NCI-H524 treated with DMSO at 0.1 percent for 48 hours (cell line): ENCODE measurements around the gene LDHB.
"Not testable (repeated sequence)": the region's sequence is repeated elsewhere in the genome, so short reads cannot be mapped to it uniquely, and the experiment has no call there.

Source experiments
- DNase-seq: peaks from one replicate; lab custom pipeline; 2025; lab: John Stamatoyannopoulos, UW

LDHB gene

DNA sequence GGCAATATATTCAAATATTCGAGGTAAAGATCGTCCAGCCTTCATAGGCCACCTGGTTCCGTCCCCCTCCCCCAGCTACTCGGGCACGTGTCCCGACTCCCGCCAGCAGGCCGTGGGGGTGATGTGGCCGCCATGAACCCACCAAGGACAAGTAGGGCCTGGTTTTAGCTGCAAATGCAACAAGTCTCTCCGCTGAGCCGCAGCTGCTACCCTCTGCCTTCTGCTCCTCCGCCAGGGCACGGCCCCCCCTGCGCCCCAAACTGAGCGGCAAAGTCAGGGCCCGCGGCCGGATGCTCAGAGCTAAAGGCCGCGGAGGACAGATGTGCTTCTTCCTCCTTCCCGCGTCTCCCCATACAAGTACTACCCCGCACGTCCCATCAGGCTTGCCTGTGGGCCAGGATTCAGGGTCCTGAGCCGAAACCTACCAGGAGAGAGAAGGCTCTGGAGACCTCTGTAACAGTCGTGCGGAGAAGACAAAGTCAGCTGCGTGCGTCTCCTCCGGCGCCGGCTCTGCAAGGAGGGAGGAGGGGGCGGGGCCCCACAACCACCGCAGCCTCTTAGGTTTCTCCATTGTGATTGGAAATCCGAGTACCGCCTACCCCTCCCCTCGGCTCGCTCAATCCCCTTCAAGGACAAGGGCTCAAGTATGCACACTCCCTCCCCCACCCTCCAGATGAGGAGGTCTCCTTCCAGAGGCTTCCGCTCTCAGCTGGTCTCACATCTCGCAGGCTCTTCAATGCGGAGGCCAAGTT lies at the start of gene LDHB:
Gene LDHB (minus strand): TSS at position 517 of the 752 bp plus-strand sequence. CDS start 3,171 bp downstream, outside the sequence.
- peak; percentile 75 for DNase-seq

DNA sequence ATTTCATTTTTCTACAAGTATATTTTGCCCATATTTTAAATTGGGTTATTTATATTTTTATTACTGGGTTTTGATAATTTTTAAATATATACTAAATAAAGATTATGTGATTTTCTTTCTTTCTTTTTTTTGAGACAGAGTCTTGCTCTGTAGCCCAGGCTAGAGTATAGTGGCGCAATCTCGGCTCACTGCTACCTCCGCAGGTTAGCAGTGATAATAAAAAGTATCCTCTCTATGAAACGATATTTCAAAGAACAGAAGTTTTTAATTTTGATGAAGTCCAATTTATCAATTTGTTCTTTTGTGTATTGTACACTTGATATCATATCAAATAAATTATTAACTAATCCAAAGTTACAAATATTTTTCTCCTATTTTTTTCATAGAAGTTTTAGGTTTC lies 47.2 kb upstream of the LDHB start:
- no peak for DNase-seq

DNA sequence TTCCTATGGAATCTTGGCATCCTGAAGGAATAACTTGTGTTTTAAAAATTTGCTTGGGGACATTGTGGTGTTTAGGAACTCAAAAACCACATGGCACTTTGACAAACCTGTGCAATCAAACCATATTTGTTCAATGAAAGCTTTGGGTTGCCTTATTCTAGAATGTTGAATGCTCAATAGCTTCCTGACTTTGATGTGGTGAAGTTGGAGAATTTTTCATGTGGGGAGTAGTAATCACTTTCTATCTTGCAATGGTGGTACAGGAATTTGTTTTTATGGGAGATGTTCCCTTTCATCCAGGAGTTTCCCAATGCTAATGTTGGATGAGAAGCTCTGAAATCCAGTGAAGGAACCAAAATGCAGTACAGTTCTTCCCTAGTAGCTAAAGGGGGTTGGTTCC lies 42.2 kb upstream of the LDHB start:
- no peak for DNase-seq

DNA sequence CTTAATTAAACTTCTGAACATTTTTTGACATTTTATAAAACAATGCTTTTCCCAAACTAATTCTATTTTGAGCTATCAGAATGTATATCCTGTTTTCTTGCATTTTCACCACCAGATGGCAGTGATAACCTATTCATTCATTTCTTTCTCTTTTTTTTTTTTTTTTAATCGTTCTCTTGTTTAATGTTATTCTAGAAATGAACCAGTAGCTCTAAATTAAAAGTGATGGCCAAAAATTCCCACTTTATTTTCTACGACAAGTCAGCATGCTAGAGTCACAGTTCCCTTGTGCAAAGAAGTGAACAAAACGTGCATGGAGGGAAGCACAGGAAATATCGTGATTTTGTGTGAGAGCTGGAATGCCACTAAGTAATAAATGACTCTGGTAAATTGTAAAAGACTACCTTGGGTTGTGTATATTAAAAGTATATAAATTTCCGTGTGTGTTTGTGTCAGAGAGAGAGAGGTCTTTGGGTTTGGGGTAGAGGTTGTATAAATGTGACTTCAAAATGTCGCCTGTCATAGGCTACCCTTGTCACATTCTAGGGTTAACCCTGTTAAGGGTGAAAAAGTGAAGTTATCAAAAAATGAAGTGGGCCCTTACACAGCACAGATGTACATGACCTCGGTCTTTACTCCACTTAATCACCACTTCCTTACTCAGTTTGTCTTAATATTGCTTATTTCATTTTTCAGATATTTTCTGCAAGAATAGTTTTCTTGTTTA lies 40.4 kb upstream of the LDHB start:
- DNase-seq = no peak

DNA sequence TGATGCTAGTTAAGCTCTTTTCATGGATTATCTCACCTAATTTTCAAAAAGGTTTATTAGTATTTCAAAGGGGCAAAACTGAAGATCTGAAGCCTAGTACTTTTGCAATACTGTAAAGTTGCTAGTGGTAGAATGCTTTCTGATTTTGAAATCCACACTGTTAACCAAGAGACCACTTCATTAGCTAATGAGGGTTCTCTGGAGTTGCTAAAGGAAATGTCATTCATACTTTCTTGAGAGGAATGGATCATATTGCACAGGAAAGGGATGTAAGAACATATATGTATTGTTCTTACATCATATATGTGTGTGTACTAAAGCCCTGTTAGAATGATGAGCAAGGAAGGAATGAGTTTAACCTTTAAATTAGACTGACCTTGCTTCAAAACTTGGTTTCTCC lies 39.0 kb upstream of the LDHB start:
- DNase-seq = no peak

DNA sequence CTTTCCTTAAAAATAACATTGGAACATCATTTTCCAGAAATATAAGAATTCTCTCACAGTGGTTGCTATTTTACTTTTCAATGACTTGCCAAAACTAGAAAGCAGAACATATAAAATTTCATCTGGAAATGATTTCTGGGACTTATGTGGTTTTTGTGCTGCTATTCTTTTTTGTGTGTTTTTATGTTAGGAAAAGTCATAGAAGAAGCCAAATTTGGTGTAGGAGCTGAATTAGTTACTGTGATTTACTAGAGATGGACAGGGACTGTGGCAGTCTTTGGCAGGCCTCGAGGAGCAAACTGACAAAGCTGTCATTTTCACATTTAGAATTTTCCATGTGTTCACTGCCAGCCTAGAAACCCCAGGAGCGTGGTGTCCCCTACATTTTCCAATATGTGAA lies 38.3 kb upstream of the LDHB start:
- DNase-seq = no peak

DNA sequence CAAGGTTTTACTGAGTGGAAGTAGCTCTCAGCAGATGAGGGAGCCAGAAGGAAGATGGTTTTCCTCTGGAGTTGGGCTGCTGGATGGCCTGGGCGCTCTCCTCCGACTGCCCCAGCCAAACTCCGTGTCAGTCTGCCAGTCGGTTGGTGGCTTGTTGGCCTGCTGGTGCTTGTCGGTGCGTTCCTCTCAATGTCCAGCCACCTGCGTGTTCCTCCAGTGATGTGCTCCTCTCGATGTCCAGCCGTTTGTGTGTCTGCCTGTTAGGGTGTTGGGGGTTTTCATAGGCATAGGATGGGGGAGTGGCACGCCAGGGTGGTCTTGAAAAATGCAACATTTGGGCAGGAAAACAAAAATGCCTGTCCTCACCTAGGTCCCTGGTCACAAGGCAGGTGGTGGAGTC lies 37.0 kb upstream of the LDHB start:
- DNase-seq = no peak

DNA sequence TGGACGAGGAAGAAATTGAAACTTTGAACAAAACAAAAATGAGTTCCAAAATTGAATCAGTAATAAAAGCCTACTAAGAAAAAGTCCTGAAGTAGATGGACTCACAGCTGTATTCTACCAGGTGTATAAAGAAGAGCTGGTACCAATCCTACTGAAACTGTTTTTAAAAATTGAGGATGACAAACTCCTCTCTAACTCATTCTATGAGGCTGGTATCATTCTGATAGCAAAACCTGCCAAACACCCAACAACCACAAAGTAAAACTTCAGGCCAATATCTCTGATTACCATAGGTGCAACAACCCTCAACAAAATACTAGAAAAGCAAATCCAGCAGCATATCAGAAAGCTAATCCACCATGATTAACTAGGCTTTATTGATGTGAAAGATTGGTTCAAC lies 33.9 kb upstream of the LDHB start:
- DNase-seq = no peak

DNA sequence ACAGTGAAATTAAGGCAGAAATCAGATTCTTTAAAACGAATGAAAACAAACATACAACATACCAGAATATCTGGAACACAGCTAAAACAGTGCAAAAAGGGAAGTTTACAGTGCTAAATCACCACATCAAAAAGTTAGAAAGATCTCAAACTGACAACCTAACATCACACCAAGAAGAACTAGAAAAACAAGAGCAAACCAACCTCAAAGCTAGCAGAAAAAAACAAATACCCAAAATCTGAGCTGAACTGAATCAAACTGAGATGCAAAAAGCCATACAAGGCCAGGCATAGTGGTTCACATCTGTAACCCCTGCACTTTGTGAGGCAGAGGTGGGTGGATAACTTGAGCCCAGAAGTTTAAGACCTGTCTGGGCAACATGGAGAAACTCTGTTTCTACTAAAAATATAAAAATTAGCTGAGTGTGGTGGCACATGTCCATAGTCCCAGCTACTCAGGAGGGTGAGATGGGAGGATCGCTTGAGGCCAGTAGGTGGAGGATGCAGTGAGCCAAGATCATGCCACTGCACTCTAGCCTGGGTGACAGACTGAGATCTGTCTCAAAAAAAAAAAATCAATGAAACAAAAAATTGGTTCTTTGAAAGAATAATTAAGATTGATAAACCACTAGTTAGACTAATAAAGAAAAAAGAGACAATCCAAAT lies 33.2 kb upstream of the LDHB start:
- DNase-seq = no peak

DNA sequence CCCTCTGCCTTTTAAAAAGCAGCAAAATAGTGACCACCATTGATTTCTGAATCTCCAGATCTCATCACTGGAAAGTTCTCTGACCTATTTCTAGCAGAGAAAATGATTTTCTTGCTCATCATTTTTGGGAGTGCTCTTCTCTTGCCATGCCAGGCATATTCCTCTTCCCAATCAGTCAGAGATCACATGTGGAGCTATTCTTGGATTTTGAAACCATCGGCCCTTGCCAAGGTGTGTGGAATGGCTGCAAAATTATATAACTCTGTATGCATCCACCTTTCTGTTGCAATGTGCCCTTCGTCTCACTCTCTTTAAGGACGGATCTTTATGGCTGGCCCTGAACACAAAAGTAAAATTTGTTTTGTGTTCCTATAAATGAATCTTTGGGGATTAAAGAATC lies 25.5 kb upstream of the LDHB start:
- DNase-seq = no peak

DNA sequence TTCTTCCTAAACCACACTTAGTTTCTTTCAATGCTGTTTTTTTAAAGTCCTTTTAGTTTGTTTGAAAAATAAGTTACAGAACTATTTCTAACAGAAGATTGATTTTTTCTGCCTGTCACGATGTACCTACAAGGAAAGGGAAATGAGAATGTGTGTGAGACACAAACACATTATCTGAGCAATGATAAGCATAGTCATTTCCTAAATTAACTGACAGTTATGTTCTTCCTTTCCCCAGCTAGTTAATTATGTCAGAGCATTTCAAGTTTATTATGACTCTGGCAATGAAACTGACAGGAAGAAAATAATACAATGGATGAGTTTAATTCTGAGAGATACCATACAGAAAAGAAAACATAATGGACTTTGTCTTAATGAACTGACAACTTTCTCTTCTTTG lies 21.3 kb upstream of the LDHB start:
- DNase-seq = no peak

DNA sequence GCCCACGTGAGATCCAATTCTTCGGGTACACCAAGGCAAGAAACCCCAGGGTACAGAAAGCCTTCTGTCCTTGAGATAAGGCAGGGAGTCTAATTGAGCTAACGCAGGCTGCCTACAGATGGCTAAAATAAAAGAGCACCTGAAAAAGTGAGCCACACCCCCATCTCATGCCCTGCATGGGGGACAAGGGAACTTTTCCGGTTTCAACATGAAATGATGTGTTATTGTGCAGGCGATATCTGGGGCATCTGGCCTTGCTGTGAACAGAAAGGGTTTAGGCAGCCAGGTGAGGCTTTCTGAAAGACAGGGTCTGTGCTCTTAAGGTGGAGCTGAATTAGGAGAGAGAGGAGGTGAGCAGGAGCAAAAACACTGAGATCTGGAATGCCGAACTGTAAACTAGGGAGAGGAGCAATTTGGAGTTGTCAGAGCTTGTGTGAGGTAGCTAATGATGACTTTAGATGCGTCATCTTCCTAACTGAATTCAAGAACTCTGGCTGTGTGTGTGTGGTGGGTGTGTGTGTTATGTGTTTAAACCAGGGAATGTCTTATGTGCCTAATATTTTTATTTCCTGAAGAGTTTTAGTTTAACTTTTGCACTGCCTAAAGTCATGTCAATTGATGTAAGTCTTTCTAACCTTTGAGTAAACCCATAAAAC lies 20.1 kb upstream of the LDHB start:
- DNase-seq = no peak

DNA sequence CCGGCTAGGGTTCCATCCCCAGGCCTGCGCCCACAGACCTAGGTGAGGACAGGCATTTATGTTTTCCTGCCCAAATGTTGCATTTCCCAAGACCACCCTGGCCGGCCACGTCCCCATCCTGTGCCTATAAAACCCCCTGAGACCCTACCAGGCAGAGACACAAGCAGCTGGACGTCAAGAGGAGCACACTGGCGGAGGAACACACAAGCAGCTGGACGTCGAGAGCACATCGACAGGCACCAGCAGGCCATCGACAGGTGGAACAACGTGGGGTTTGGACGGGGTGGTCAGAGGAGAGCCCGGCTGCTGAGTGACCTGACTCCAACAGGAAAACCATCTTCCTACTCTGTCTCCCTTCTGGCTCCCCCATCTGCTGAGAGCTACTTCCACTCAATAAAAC lies 19.6 kb upstream of the LDHB start:
- no peak for DNase-seq

DNA sequence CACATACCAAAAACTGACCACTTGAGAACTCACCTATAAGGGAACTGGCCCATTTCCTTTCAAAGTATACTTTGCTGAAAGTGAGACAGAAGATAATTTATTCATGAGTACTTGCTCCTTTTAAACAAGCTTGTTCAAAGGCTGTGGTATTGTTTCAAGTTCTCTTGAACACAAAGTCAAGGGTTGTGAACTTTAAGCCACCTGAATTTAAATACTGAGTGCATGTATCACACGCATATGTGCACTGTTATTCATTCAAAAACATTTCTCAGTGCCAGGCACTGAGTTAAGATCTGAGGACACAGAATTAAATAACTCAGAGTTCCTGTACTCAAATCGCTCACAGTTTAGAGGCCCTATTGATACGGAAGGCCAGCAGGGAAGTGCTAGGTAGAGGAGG lies 19.1 kb upstream of the LDHB start:
- DNase-seq = no peak

DNA sequence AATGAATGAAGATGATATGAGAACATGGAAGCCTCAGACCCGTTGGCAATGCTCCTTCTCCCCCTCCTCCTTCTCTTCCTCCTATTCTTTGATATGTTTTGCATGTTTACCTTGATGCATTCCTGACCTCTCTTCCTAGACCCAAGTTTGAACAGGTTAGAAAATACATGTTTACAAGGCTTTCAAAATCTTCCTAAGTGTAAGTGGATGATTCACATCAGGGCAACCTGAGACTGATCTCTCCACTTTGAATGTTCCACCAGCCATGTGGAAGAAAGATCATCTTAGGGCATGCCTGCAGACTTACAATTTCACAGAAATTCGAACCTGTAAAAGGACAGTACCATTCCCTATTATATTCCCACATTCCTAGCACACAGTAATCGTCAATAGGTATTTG lies 18.0 kb upstream of the LDHB start:
- DNase-seq = no peak

DNA sequence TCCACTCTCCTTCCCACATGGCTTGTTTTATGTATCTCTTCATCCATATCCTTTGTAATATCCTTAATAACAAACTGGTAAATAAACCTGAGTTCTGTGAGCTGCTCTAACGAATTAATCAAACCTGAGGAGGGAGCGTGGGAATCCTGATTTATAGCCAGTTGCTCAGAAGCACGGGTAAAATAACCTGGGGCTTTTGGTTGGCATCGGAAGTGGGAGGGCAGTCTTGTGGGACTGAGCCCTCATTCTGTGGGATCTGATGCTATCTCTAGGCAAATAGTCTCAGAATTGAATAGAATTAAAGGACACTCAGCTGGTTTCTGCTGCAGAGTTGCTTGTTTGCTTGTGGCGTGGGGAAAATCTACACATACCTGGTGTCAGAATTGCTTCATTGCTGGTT lies 17.5 kb upstream of the LDHB start:
- DNase-seq = no peak

DNA sequence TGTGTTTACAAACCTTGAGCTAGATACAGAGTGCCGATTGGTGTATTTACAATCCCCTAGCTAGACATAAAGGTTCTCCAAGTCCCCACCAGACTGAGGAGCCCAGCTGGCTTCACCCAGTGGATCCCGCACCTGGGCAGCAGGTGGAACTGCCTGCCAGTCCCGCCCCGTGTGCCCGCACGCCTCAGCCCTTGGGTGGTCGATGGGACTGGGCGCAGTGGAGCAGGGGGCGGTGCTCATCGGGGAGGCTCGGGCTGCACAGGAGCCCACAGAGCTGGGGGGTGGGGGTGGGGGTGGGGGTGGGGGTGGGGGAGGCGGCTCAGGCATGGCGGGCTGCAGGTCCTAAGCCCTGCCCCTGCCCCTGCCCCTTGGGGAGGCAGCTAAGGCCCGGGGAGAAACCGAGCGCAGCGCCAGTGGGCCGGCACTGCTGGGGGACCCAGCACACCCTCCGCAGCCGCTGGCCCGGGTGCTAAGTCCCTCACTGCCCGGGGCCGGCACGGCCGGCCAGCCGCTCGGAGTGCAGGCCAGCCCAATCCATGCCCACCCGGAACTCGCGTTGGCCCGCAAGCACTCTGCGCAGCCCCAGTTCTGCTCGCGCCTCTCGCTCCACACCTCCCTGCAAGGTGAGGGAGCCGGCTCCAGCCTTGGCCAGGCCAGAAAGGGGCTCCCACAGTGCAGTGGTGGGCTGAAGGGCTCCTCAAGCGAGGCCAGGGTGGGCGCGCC lies 16.3 kb upstream of the LDHB start:
- not testable (repeated sequence) for DNase-seq

DNA sequence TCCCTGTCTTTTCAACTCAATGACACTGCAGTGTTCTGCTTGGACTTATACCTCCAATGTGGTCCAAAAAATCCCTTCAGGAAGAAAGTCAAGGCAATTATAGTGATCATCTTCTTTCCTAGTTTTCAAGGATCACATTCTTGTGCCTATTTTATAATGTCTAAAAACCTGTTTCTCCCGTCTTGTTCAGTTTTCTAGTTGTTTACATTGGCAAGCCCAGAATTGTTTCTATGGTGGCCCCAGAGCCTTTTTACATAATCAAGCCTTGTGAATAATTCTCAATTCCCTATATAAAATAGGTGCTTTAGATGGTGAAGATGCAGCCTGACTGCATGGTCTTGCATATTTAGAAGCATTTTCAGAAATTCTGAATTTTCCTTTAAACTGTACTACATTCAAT lies 14.5 kb upstream of the LDHB start:
- no peak for DNase-seq

DNA sequence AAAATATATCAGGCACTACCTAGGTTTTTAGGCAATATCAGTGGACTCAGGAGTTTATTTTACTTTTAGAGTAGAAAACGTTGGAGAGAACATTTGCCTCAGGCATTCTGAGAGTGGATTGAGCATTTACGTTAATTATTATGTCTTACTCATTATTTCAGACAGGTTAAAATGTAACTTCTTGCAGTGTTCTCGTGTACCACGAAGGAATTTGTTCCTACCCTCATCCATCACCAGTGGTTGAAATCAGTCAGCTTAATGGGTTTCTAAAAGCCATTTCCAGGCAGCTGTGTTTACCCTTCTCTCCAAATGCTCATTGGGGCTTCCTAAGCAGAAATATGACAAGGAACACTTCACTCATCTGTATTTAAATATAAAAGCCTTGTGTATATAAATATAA lies 9.1 kb upstream of the LDHB start:
- DNase-seq = no peak

DNA sequence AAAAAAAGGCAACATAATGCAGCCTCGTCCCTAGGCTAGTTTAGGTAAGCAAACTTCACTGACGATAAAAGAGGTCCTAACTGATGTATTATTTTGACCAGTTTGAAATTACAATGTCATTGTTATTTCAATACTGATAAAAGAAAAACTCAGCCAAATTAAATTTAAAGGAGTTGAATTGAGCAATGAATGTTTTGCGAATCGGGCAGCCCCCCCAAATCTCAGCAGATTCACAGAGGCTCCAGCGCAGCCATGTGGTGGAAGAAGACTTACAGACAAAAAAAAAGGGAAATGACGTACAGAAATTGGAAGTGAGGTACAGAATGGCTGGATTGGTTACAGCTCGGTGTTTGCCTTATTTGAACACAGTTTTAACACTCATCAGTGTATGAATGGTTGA lies 8.2 kb upstream of the LDHB start:
- DNase-seq = no peak

DNA sequence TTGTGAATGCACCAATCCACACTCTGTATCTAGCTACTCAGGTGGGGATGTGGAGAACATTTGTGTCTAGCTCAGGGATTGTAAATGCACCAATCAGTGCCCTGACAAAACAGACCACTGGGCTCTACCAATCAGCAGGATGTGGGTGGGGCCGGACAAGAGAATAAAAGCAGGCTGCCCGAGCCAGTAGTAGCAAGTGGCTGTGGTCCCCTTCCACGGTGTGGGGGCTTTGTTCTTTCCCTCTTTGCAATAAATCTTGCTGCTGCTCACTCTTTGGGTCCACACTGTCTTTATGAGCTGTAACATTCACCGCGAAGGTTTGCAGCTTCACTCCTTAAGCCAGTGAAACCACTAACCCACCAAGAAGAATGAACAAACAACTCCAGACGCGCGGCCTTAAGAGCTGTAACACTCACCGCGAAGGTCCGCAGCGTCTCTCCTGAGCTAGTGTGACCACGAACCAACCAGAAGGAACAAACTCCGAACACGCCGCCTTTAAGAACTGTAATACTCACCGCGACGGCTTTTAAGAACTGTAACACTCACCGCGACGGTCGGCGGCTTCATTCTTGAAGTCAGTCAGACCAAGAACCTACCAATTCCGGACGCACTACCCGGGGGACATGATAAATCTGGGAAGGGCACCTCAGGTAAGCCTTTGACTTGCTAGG lies 4.6 kb upstream of the LDHB start:
- no peak for DNase-seq
